ENCODE data around the gene ACSS1.

DNA sequence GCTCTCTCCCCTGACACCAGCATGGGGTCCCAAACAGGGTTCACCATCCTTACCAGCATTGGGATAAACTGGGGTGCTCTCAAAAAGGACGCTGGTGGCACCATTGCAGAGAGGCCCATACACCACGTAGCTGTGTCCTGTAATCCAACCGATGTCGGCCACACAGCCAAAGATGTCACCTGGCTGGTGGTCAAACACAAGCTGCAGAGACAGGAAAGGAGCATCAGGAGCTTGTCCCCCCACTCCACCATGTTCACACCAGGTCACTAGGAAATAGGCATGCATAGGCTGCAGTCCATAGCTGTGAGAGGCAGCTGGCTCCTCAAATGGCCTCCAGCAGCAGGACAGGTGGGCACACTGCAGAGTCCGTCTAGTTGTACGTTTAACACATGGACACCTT, 36.6 kb downstream of the ACSS1 start:
- TF ChIP-seq MYC (IDR thresholded peaks at IDR 0.05; ENCODE audit: low read depth, low read length) (no peak), POLR2A (IDR thresholded peaks at IDR 0.05; ENCODE audit: extremely low read depth, insufficient read length) (no peak)
- TF ChIP-seq, protein P1, sequence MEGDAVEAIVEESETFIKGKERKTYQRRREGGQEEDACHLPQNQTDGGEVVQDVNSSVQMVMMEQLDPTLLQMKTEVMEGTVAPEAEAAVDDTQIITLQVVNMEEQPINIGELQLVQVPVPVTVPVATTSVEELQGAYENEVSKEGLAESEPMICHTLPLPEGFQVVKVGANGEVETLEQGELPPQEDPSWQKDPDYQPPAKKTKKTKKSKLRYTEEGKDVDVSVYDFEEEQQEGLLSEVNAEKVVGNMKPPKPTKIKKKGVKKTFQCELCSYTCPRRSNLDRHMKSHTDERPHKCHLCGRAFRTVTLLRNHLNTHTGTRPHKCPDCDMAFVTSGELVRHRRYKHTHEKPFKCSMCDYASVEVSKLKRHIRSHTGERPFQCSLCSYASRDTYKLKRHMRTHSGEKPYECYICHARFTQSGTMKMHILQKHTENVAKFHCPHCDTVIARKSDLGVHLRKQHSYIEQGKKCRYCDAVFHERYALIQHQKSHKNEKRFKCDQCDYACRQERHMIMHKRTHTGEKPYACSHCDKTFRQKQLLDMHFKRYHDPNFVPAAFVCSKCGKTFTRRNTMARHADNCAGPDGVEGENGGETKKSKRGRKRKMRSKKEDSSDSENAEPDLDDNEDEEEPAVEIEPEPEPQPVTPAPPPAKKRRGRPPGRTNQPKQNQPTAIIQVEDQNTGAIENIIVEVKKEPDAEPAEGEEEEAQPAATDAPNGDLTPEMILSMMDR (IDR thresholded peaks at IDR 0.05; ENCODE audit: low read depth, low read length) = no peak
